Ramos (cell line): Measurements from ENCODE around the gene DHFR.
"Not testable (repeated sequence)": the region's sequence is repeated elsewhere in the genome, so short reads cannot be mapped to it uniquely, and the experiment has no call there.

Experiments
- in situ Hi-C: fragments of 300-500 bp; cut with MboI; formaldehyde crosslinking; loops from one replicate; pipeline ENCODE4 v1.14.3; 2022; ENCODE audit warnings: low sequenced_read_pairs; ENCODE audit not compliant: unreplicated experiment

DHFR gene

GRCh38 chr5:80654391-80655230, at the start of gene DHFR, which contains the start of gene MSH3:
Gene DHFR (minus strand): TSS chr5:80654983. CDS start chr5:80654489, 494 bp downstream.
Gene MSH3 (plus strand): TSS chr5:80654652. CDS start chr5:80654728, 76 bp downstream.
- in situ Hi-C loops = no loop called here

GRCh38 chr5:80704221-80704620, 49.4 kb upstream of the DHFR start:
- in situ Hi-C loops = no loop called here

- in situ Hi-C loops = no loop called here
These were observed 49.0 kb upstream of the DHFR start for GRCh38 chr5:80703747-80704146.

- in situ Hi-C loops = no loop called here
These were observed 48.5 kb upstream of the DHFR start for GRCh38 chr5:80703291-80703690.

- in situ Hi-C loops = no loop called here
These were observed 46.8 kb upstream of the DHFR start for GRCh38 chr5:80701597-80701996.

- in situ Hi-C loops = no loop called here
These were observed 43.6 kb upstream of the DHFR start for GRCh38 chr5:80698369-80698768.

GRCh38 chr5:80697100-80697499, 42.3 kb upstream of the DHFR start:
- in situ Hi-C loops = no loop called here

- in situ Hi-C loops = no loop called here
These were observed 41.7 kb upstream of the DHFR start for GRCh38 chr5:80696450-80696849.

GRCh38 chr5:80695666-80696065, 40.9 kb upstream of the DHFR start:
- in situ Hi-C loops = no loop called here

GRCh38 chr5:80689627-80690026, 34.8 kb upstream of the DHFR start:
- in situ Hi-C loops = no loop called here

GRCh38 chr5:80688648-80689420, 34.1 kb upstream of the DHFR start:
- in situ Hi-C loops = no loop called here

GRCh38 chr5:80686757-80687156, 32.0 kb upstream of the DHFR start:
- in situ Hi-C loops = no loop called here

- in situ Hi-C loops = loop anchor here (10.0 kb wide), 1 partner anchor 582 kb away; no protein-coding TSS in a partner anchor
These were observed 21.9 kb upstream of the DHFR start for GRCh38 chr5:80676706-80677105.

- in situ Hi-C loops = loop anchor here (10.0 kb wide), 1 partner anchor 577 kb away; no protein-coding TSS in a partner anchor
These were observed 17.5 kb upstream of the DHFR start for GRCh38 chr5:80672140-80672736.

GRCh38 chr5:80668016-80668969, 13.5 kb upstream of the DHFR start:
- in situ Hi-C loops = no loop called here

- in situ Hi-C loops = no loop called here
These were observed 12.6 kb upstream of the DHFR start for GRCh38 chr5:80667384-80667783.

- in situ Hi-C loops = no loop called here
These were observed 10.3 kb upstream of the DHFR start for GRCh38 chr5:80665057-80665456.

- in situ Hi-C loops = no loop called here
These were observed 7.3 kb upstream of the DHFR start for GRCh38 chr5:80662108-80662507.

- in situ Hi-C loops = not testable (repeated sequence)
These were observed 5.9 kb upstream of the DHFR start for GRCh38 chr5:80660661-80661060.

- in situ Hi-C loops = no loop called here
These were observed 4.3 kb upstream of the DHFR start for GRCh38 chr5:80659106-80659505.
